Ishikawa (cell line): ENCODE measurements around the gene HOXD12.

ENCODE experiments used
- CREB1 ChIP-seq: IDR thresholded peaks from 2 replicates; pipeline ENCODE4 v1.6.1; 2012; ENCODE audit warnings: low read depth
- TAF1 ChIP-seq: IDR thresholded peaks from 2 replicates; pipeline ENCODE4 v1.6.1; 2012; ENCODE audit warnings: low read depth, mild to moderate bottlenecking
- YY1 ChIP-seq: IDR thresholded peaks from 2 replicates; pipeline ENCODE4 v1.6.1; 2012; ENCODE audit warnings: low read depth
- TF ChIP-seq, protein P1 (sequence below): IDR thresholded peaks from 2 replicates; pipeline ENCODE4 v1.6.1; 2012; ENCODE audit warnings: low read depth, mild to moderate bottlenecking

DNA sequence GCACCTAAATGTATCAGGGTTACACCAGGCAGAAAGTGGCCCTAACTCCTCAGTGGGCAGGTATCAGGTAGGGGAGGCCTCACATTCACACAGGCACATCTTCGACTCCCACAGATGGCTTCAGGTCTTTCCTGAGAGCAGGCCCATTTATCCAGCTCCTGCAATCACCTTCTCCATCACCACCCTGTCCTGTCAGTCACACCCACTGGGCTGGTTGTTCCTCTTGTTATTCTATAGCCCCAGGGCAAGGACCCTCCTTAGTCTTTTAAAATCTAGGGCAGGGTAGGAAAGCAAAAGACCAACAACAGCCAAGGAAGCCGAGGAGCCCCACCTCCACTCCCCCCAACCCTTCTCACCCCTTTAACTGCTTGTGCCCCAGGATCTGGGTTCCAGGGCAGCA lies 42.7 kb downstream of the HOXD12 start:
- TF ChIP-seq TAF1, result no peak
- TF ChIP-seq, protein P1, sequence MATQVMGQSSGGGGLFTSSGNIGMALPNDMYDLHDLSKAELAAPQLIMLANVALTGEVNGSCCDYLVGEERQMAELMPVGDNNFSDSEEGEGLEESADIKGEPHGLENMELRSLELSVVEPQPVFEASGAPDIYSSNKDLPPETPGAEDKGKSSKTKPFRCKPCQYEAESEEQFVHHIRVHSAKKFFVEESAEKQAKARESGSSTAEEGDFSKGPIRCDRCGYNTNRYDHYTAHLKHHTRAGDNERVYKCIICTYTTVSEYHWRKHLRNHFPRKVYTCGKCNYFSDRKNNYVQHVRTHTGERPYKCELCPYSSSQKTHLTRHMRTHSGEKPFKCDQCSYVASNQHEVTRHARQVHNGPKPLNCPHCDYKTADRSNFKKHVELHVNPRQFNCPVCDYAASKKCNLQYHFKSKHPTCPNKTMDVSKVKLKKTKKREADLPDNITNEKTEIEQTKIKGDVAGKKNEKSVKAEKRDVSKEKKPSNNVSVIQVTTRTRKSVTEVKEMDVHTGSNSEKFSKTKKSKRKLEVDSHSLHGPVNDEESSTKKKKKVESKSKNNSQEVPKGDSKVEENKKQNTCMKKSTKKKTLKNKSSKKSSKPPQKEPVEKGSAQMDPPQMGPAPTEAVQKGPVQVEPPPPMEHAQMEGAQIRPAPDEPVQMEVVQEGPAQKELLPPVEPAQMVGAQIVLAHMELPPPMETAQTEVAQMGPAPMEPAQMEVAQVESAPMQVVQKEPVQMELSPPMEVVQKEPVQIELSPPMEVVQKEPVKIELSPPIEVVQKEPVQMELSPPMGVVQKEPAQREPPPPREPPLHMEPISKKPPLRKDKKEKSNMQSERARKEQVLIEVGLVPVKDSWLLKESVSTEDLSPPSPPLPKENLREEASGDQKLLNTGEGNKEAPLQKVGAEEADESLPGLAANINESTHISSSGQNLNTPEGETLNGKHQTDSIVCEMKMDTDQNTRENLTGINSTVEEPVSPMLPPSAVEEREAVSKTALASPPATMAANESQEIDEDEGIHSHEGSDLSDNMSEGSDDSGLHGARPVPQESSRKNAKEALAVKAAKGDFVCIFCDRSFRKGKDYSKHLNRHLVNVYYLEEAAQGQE, result no peak
- TF ChIP-seq CREB1, result no peak
- TF ChIP-seq YY1, result no peak
